Measurements from ENCODE around the gene ARHGDIG. TPM values are rescaled to one million over a fixed set of nuclear protein-coding genes. Genes with fewer than 3 reads are reported as not detected.

Gene ARHGDIG
- polyA plus RNA-seq, 1 experiment = 0.22 TPM

DNA sequence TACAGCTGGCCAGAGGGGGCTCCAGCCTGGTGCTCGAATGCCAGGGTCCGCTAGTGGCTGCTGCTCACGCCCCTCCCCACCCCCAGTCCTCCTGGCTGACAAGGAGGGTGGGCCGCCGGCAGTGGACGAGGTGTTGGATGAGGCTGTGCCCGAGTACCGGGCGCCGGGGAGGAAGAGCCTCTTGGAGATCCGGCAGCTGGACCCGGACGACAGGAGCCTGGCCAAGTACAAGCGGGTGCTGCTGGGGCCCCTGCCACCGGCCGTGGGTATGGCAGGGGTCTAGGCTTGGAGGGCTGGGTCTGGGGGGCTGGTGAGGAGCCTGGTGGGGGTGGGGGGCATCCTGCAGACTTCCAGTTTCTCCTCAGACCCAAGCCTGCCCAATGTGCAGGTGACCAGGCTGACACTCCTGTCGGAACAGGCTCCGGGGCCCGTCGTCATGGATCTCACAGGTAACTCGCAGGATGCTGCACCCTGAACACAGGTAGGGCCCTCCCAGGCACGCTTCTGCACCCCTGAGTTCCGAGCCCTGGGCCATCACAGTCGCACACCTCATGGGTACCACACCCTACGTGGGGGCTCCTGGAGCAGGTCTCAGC lies 1.4 kb downstream of the ARHGDIG start:
- no peaks in the 10 kb centered on the region; the same call in 1 of the 2 replicates for H3K27me3 ChIP-seq (ENCODE audit: control insufficient read depth, insufficient read depth, low read length)
- CTCF ChIA-PET = no interaction called here
- POLR2A ChIA-PET = no interaction called here

DNA sequence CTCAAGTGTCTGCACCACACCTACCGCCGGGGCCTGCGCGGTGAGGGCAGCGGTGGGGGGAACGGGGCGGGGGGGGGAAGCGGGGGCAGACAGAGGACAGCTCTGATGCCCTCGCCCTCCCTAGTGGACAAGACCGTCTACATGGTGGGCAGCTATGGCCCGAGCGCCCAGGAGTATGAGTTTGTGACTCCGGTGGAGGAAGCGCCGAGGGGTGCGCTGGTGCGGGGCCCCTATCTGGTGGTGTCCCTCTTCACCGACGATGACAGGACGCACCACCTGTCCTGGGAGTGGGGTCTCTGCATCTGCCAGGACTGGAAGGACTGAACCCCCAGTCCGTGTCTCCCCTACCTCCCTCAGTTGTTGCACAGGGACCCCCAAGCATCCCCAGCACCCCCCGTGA lies 2.1 kb downstream of the ARHGDIG start:
- CTCF ChIA-PET = no interaction called here

More for the DNA sequence above, 1.4 kb downstream of the ARHGDIG start:
- TF ChIP-seq, protein P1, sequence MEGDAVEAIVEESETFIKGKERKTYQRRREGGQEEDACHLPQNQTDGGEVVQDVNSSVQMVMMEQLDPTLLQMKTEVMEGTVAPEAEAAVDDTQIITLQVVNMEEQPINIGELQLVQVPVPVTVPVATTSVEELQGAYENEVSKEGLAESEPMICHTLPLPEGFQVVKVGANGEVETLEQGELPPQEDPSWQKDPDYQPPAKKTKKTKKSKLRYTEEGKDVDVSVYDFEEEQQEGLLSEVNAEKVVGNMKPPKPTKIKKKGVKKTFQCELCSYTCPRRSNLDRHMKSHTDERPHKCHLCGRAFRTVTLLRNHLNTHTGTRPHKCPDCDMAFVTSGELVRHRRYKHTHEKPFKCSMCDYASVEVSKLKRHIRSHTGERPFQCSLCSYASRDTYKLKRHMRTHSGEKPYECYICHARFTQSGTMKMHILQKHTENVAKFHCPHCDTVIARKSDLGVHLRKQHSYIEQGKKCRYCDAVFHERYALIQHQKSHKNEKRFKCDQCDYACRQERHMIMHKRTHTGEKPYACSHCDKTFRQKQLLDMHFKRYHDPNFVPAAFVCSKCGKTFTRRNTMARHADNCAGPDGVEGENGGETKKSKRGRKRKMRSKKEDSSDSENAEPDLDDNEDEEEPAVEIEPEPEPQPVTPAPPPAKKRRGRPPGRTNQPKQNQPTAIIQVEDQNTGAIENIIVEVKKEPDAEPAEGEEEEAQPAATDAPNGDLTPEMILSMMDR (IDR thresholded peaks at IDR 0.05; ENCODE audit: insufficient read depth, low read depth, low read length) = no peak
- Histone ChIP-seq H3K4me3 (ENCODE audit: low read depth, low read length) (no peak overlapping the region), H3K36me3 (ENCODE audit: control insufficient read depth, insufficient read depth, low read length) (peaks cover 2% of the 10 kb centered on the region; the same call in 1 of the 2 replicates)
- DNase-seq (ENCODE audit: low read depth) = no peak

DNA sequence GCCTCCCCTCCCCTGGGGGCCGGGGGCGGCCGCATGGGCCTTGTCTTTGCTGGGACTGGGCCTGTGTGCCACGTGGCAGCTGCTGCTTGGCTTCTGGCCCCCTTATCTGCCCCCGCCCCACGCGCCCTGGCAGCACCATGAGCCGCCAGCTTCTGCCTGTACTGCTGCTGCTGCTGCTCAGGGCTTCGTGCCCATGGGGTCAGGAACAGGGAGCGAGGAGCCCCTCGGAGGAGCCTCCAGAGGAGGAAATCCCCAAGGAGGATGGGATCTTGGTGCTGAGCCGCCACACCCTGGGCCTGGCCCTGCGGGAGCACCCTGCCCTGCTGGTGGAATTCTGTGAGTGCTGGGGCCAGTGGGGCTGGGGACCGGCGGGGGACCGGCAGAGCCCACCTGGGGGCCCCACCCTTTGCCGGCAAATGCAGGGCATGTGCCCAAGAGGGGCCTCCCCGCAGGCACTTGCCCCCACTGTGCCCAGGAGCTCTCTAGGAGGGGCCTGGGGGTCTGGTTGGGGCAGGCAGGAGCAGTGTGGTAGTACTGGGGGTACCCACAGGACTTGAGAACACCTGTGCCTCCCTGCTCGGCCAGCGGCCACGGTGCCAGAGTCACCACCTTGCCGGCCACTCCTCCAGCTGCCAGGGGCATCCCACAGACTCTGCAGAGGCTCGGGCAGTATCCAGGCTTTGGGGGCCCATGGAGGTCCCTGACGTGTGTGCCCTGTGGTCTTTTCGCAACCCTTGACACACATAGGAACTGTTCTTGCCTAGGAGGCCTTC lies 2.8 kb downstream of the ARHGDIG start, which contains the start of gene PDIA2:
Gene PDIA2, plus strand, starts transcription at position 132 of the 773 bp plus-strand sequence. Its CDS starts 6 bp downstream, at position 138.
- POLR2A ChIA-PET = no interaction called here
- TF ChIP-seq, protein P1 (IDR thresholded peaks at IDR 0.05; ENCODE audit: insufficient read depth, low read depth, low read length) = no peak
- no peak for DNase-seq (ENCODE audit: low read depth)
- H3K36me3 ChIP-seq (ENCODE audit: control insufficient read depth, insufficient read depth, low read length) = peaks cover 2% of the 10 kb centered on the region
- H3K27me3 ChIP-seq (ENCODE audit: control insufficient read depth, insufficient read depth, low read length) = no peaks in the 10 kb centered on the region; the same call in 1 of the 2 replicates
- no peak within 1 kb of the TSS for H3K4me3 ChIP-seq (ENCODE audit: low read depth, low read length)
- CTCF ChIA-PET = interaction anchor here (0.6 kb wide), 1 partner anchor 62 kb away, joined by 3 read pairs; no protein-coding TSS in a partner anchor

More for the DNA sequence above, 2.1 kb downstream of the ARHGDIG start:
- TF ChIP-seq, protein P1 (IDR thresholded peaks at IDR 0.05; ENCODE audit: insufficient read depth, low read depth, low read length) = no peak
- POLR2A ChIA-PET = no interaction called here
- peaks cover 2% of the 10 kb centered on the region; the same call in 1 of the 2 replicates for H3K36me3 ChIP-seq (ENCODE audit: control insufficient read depth, insufficient read depth, low read length)
- H3K4me3 ChIP-seq (ENCODE audit: low read depth, low read length) = no peak overlapping the region
- no peaks in the 10 kb centered on the region; the same call in 1 of the 2 replicates for H3K27me3 ChIP-seq (ENCODE audit: control insufficient read depth, insufficient read depth, low read length)
- no peak for DNase-seq (ENCODE audit: low read depth)

DNA sequence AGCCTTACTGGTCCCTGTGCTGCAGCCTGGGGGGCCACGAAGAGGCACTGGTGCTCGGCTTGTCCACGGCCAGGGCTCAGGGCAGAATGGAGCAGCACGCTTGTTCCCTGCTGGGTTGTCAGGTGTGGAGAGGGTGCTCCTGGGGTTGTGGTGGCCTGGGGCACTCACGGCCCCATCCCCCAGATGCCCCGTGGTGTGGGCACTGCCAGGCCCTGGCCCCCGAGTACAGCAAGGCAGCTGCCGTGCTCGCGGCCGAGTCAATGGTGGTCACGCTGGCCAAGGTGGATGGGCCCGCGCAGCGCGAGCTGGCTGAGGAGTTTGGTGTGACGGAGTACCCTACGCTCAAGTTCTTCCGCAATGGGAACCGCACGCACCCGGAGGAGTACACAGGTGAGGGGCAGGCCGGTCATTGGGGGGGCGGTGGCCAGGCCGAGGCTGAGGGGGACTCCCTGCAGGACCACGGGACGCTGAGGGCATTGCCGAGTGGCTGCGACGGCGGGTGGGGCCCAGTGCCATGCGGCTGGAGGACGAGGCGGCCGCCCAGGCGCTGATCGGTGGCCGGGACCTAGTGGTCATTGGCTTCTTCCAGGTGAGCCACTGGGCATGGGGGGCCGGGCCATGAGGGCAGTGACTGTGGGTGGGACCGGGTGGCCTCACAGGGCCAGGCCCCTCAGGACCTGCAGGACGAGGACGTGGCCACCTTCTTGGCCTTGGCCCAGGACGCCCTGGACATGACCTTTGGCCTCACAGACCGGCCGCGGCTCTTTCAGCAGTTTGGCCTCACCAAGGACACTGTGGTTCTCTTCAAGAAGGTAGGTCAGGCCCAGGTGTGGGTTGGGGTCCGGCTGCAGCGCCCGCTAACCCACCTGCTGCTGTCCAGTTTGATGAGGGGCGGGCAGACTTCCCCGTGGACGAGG lies 4.1 kb downstream of the ARHGDIG start:
- CTCF ChIA-PET = no interaction called here
- no peak for DNase-seq (ENCODE audit: low read depth)

More for the DNA sequence above, 4.1 kb downstream of the ARHGDIG start:
- no peaks in the 10 kb centered on the region for H3K27me3 ChIP-seq (ENCODE audit: control insufficient read depth, insufficient read depth, low read length)
- TF ChIP-seq, protein P1 (IDR thresholded peaks at IDR 0.05; ENCODE audit: insufficient read depth, low read depth, low read length) = no peak
- POLR2A ChIA-PET = no interaction called here
- H3K4me3 ChIP-seq (ENCODE audit: low read depth, low read length) = no peak overlapping the region
- H3K36me3 ChIP-seq (ENCODE audit: control insufficient read depth, insufficient read depth, low read length) = peaks cover 4% of the 10 kb centered on the region

Measured in BJ (cell line).